ENCODE measurements around the gene SURF4. TPM values are rescaled to one million over a fixed set of nuclear protein-coding genes. Genes with fewer than 3 reads are reported as not detected.

Gene SURF4
- total and polyA plus RNA-seq, 10 donors: 21.9 to 115 (median 90.0) TPM

GRCh38 chr9:133406480-133407307 lies 30.8 kb upstream of the SURF4 start:
- peaks cover 0 to 12% (median 2%) of the 10 kb centered on the region in 6 donors for H3K4me1 ChIP-seq
- H3K9me3 ChIP-seq: no peaks in the 10 kb centered on the region
- WGBS, 5 donors: 50 to 69% (median 58%) methylated on average over 15 to 24 of the region's 24 CpGs
- TF ChIP-seq POLR2A (IDR thresholded peaks at IDR 0.05) (no peak), CTCF (IDR thresholded peaks at IDR 0.05 in 8 of 11, conservative IDR thresholded peaks at IDR 0.05 in 3 of 11) (peak; percentile 82 to 96 (median 92)), POLR2AphosphoS5 (IDR thresholded peaks at IDR 0.05) (peak; percentile 43 to 66 (median 56))
- intact Hi-C loops (cut with DNase I; ENCODE audit: low total_unique reads): loop anchor here (2.0 to 10.0 kb wide), 2 partner anchors 80 to 222 kb away; no protein-coding TSS in a partner anchor
- no peaks in the 10 kb centered on the region for H3K27me3 ChIP-seq (replicated peaks in 1 of 7)
- peak overlapping the region in 1 of 8 donors; percentile 17 for H3K27ac ChIP-seq
- peak; percentile 93 for DNase-seq
- H3K4me3 ChIP-seq: no peak overlapping the region
- H3K36me3 ChIP-seq: peaks cover 0 to 98% (median 70%) of the 10 kb centered on the region in 6 donors

GRCh38 chr9:133405508-133406438 lies 29.9 kb upstream of the SURF4 start:
- WGBS, 5 donors: 78 to 91% (median 82%) methylated on average over 18 to 19 of the region's 19 CpGs
- TF ChIP-seq POLR2A (IDR thresholded peaks at IDR 0.05) (no peak), POLR2AphosphoS5 (IDR thresholded peaks at IDR 0.05) (no peak), CTCF (IDR thresholded peaks at IDR 0.05 in 8 of 11, conservative IDR thresholded peaks at IDR 0.05 in 3 of 11) (no peak)
- Histone ChIP-seq H3K27ac (no peak overlapping the region), H3K4me1 (peaks cover 0 to 12% (median 2%) of the 10 kb centered on the region in 6 donors), H3K4me3 (no peak overlapping the region), H3K9me3 (no peaks in the 10 kb centered on the region), H3K27me3 (replicated peaks in 1 of 7) (no peaks in the 10 kb centered on the region), H3K36me3 (peaks cover 0 to 92% (median 61%) of the 10 kb centered on the region in 6 donors)
- no peak for DNase-seq
- intact Hi-C loops (cut with DNase I; ENCODE audit: low total_unique reads): loop anchor here (2.0 to 10.0 kb wide), 2 partner anchors 81 to 221 kb away; no protein-coding TSS in a partner anchor

GRCh38 chr9:133404454-133405002 lies 28.7 kb upstream of the SURF4 start:
- WGBS, 5 donors: 85 to 95% (median 89%) methylated on average over 9 to 12 of the region's 12 CpGs
- peak in 1 of 11 experiments; percentile 4 for TF ChIP-seq CTCF (IDR thresholded peaks at IDR 0.05 in 8 of 11, conservative IDR thresholded peaks at IDR 0.05 in 3 of 11)
- TF ChIP-seq POLR2AphosphoS5 (IDR thresholded peaks at IDR 0.05): peak in 1 of 3 donors; percentile 42
- no peak for TF ChIP-seq POLR2A (IDR thresholded peaks at IDR 0.05)
- Histone ChIP-seq H3K27me3 (replicated peaks in 1 of 7) (no peaks in the 10 kb centered on the region), H3K36me3 (peaks cover 0 to 87% (median 49%) of the 10 kb centered on the region in 6 donors), H3K4me3 (no peak overlapping the region), H3K27ac (no peak overlapping the region), H3K4me1 (peaks cover 0 to 12% (median 2%) of the 10 kb centered on the region in 6 donors), H3K9me3 (no peaks in the 10 kb centered on the region)
- intact Hi-C loops (cut with DNase I; ENCODE audit: low total_unique reads): loop anchor here (10.0 kb wide), 1 partner anchor 220 kb away; no protein-coding TSS in a partner anchor
- no peak for DNase-seq
